ENCODE results near the gene TRRAP. TPM values are rescaled to one million over a fixed set of nuclear protein-coding genes. Genes with fewer than 3 reads are reported as not detected.
A peak's percentile ranks its signal among the peaks of the same experiment; 100 is the strongest.
"Not testable (repeated sequence)": the region's sequence is repeated elsewhere in the genome, so short reads cannot be mapped to it uniquely, and the experiment has no call there.

TRRAP gene
- total RNA-seq, 1 donor from 2014 or later = 18.3 TPM

- H3K4me3 ChIP-seq (ENCODE audit: low read depth, low read length) = no peak overlapping the region
- no peak for DNase-seq (ENCODE audit: low read depth)
- TF ChIP-seq, protein P1, sequence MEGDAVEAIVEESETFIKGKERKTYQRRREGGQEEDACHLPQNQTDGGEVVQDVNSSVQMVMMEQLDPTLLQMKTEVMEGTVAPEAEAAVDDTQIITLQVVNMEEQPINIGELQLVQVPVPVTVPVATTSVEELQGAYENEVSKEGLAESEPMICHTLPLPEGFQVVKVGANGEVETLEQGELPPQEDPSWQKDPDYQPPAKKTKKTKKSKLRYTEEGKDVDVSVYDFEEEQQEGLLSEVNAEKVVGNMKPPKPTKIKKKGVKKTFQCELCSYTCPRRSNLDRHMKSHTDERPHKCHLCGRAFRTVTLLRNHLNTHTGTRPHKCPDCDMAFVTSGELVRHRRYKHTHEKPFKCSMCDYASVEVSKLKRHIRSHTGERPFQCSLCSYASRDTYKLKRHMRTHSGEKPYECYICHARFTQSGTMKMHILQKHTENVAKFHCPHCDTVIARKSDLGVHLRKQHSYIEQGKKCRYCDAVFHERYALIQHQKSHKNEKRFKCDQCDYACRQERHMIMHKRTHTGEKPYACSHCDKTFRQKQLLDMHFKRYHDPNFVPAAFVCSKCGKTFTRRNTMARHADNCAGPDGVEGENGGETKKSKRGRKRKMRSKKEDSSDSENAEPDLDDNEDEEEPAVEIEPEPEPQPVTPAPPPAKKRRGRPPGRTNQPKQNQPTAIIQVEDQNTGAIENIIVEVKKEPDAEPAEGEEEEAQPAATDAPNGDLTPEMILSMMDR (conservative IDR thresholded peaks at IDR 0.05; ENCODE audit: low read depth, low read length) = no peak
These were observed 161.1 kb downstream of the TRRAP start for GRCh38 chr7:99039384-99039891.

GRCh38 chr7:99040104-99040958, 162.0 kb downstream of the TRRAP start:
- peak; percentile 40 for DNase-seq (ENCODE audit: low read depth)
- no peak overlapping the region for H3K4me3 ChIP-seq (ENCODE audit: low read depth, low read length)
- TF ChIP-seq, protein P1 (conservative IDR thresholded peaks at IDR 0.05; ENCODE audit: low read depth, low read length) = peak; percentile 77

DNA sequence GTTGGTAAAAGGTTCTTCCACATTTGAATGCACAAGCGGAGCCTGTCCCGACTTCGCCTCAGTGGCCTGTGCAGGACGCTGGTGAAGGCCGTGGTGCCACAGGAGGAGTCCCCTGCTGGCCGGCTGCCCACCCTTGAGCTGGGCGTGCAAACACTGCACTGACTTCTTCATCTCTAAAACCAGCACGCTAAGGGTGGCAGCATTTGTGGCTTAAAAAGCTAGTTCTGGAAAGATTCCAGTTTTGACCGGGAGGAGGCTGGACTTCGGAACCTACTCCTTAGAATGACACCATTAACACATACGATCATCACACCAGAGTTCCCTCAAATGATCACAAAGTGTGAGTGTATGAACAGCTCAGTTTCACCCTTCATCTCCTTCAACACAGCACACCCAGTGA, 163.2 kb downstream of the TRRAP start:
- H3K4me3 ChIP-seq (ENCODE audit: low read depth, low read length) = no peak overlapping the region
- DNase-seq (ENCODE audit: low read depth) = no peak
- TF ChIP-seq, protein P1 (conservative IDR thresholded peaks at IDR 0.05; ENCODE audit: low read depth, low read length) = peak; percentile 12

DNA sequence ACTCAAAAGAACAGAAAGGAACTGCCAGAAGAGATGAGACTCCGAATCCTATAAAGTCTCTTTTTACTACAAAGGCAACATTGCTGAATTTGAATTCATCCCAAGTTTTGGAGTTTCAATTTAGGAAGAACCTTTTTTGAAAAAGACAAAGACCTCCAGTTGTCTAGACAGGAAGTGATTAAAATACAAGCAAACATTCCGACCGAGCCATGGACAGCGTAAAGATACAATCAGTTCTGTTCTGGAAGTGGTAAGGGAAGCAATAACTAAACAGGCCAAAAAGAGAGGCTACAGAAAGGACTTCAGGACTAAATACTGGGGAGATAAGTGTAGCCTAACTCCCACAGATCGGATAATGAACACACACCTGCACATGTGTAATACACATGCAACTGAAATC, 164.6 kb downstream of the TRRAP start:
- TF ChIP-seq, protein P1 (conservative IDR thresholded peaks at IDR 0.05; ENCODE audit: low read depth, low read length) = no peak
- H3K4me3 ChIP-seq (ENCODE audit: low read depth, low read length) = no peak overlapping the region
- no peak for DNase-seq (ENCODE audit: low read depth)

DNA sequence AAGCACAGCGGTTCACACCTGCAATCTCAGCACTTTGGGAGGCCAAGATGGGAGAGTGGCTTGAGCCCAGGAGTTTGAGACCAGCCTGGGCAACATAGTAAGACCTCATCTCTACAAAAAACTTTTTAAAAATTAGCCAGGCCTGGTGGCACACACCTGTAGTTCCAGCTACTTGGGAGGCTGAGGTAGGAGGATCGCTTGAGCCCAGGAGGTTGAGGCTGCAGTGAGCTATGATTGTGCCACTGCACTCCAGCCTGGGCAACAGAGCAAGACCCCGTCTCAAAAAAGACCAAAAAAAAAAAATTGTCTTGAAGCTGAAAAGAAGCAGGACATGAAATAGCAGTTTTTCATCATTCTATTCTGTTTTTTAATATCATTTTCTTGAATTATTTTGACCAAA, 166.5 kb downstream of the TRRAP start:
- not testable (repeated sequence) for DNase-seq (ENCODE audit: low read depth); H3K4me3 ChIP-seq (ENCODE audit: low read depth, low read length)

DNA sequence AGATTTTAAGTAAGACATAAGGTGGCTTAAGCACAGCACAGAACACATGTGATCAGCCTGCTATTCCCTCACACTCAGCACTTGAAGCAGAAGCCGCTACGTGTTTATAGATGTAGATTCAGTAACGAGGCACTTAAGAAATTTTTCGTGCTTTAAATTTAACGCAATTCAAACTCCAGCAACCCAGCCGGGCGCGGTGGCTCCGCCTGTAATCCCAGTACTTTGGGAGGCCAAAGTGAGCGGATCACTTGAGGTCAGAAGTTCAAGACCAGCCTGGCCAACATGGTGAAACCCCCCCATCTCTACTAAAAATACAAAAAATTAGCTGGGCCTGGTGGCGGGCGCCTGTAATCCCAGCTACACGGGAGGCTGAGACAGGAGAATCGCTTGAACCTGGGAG, 167.9 kb downstream of the TRRAP start:
- H3K4me3 ChIP-seq (ENCODE audit: low read depth, low read length); DNase-seq (ENCODE audit: low read depth): not testable (repeated sequence)

- TF ChIP-seq, protein P1 (conservative IDR thresholded peaks at IDR 0.05; ENCODE audit: low read depth, low read length) = no peak
- H3K4me3 ChIP-seq (ENCODE audit: low read depth, low read length) = no peak overlapping the region
- no peak for DNase-seq (ENCODE audit: low read depth)
These were observed 168.4 kb downstream of the TRRAP start for GRCh38 chr7:99046722-99047121.

DNA sequence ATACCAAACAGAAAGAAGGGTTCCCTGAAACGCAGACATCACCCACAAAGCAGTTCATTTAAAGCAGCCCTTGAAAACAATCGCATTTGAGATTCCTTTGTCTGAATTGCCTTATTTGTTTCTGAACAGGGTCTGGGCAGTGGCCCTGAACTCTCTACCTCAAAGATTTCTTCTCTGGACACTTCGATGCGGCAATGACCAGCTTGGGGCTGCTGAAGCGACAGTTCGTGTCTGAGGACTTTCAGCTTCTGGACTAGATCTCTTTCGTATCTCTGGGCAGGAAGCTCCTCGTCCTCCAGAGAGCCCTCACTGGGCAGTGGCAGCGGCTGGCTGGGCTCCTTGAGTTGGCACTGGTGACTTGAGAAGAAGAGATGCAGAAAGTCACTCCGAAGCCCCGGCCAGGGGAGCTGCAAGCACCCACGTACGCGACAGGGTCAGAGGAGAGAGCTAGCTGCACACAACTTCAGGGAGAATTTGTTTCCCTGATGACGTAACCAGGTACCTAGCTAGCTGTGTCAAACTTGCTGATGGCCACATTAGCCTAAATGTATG, 169.3 kb downstream of the TRRAP start:
- TF ChIP-seq, protein P1 (conservative IDR thresholded peaks at IDR 0.05; ENCODE audit: low read depth, low read length) = no peak
- DNase-seq (ENCODE audit: low read depth) = no peak
- H3K4me3 ChIP-seq (ENCODE audit: low read depth, low read length) = no peak overlapping the region

Measured in epithelial cell of proximal tubule (primary cell).